NCI-H146 (cell line): ENCODE results near the gene ETFBKMT.
A peak's percentile ranks its signal among the peaks of the same experiment; 100 is the strongest.

ENCODE experiments used
- DNase-seq: peaks from one replicate; lab custom pipeline; 2025; lab: John Stamatoyannopoulos, UW

ETFBKMT gene

GRCh38 chr12:31659087-31659942 lies at the start of gene ETFBKMT:
Gene ETFBKMT (plus strand): TSS chr12:31659688. CDS start chr12:31661954, 2,266 bp downstream.
- DNase-seq = peak; percentile 96

- DNase-seq = no peak
Observed at GRCh38 chr12:31612819-31613218, 46.7 kb upstream of the ETFBKMT start.

- DNase-seq = no peak
Observed at GRCh38 chr12:31618228-31619025, 41.1 kb upstream of the ETFBKMT start.

- no peak for DNase-seq
Observed at GRCh38 chr12:31620311-31620710, 39.2 kb upstream of the ETFBKMT start.

- no peak for DNase-seq
Observed at GRCh38 chr12:31622038-31622437, 37.5 kb upstream of the ETFBKMT start.

- DNase-seq = no peak
Observed at GRCh38 chr12:31626270-31626995, 33.1 kb upstream of the ETFBKMT start.

GRCh38 chr12:31627456-31628054 lies 31.9 kb upstream of the ETFBKMT start:
- DNase-seq = no peak

GRCh38 chr12:31629756-31630732 lies 29.4 kb upstream of the ETFBKMT start:
- no peak for DNase-seq

- peak; percentile 19 for DNase-seq
Observed at GRCh38 chr12:31631023-31631724, 28.3 kb upstream of the ETFBKMT start.

- DNase-seq = no peak
Observed at GRCh38 chr12:31631809-31632208, 27.7 kb upstream of the ETFBKMT start.

- DNase-seq = no peak
Observed at GRCh38 chr12:31633464-31633863, 26.0 kb upstream of the ETFBKMT start.

- DNase-seq = no peak
Observed at GRCh38 chr12:31634620-31635019, 24.9 kb upstream of the ETFBKMT start.

GRCh38 chr12:31641509-31642090 lies 17.9 kb upstream of the ETFBKMT start:
- DNase-seq = no peak

- no peak for DNase-seq
Observed at GRCh38 chr12:31644536-31644935, 15.0 kb upstream of the ETFBKMT start.

- DNase-seq = no peak
Observed at GRCh38 chr12:31645924-31646323, 13.6 kb upstream of the ETFBKMT start.

- DNase-seq = no peak
Observed at GRCh38 chr12:31647086-31647491, 12.4 kb upstream of the ETFBKMT start.

GRCh38 chr12:31650918-31651317 lies 8.6 kb upstream of the ETFBKMT start:
- DNase-seq = peak; percentile 23

- DNase-seq = peak; percentile 97
Observed at GRCh38 chr12:31651893-31652521, 7.5 kb upstream of the ETFBKMT start.

- DNase-seq = no peak
Observed at GRCh38 chr12:31655208-31655607, 4.3 kb upstream of the ETFBKMT start.
